GM12874 (cell line): ENCODE data around the gene GAL.

ENCODE experiments used
- TF ChIP-seq, protein P1 (sequence below): IDR thresholded peaks from 2 replicates; pipeline ENCODE4 v1.5.1; 2011; ENCODE audit warnings: low read depth, mild to moderate bottlenecking, control low read depth, low read length, moderate library complexity; ENCODE audit not compliant: insufficient read depth

The GAL gene

DNA sequence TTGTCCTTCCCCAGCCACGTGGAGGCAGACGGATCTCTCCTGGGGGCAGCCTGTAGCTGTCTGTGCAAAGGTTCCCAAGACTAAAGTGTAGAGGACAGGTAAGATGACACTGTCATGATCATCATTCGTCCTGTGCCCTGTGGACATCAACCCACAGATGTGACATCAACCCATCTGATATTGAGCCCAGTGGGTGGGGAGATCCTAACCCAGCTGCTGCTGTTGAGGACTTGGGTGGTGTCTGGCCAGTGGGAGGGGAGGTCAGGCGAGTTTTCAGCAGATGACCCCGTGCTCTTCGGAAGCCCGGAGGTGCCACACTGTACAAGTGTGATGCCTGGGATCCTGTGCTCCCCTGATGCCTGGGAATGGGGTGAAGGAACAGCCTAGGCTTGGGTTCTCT is 1.2 kb upstream of the GAL start:
- TF ChIP-seq, protein P1, sequence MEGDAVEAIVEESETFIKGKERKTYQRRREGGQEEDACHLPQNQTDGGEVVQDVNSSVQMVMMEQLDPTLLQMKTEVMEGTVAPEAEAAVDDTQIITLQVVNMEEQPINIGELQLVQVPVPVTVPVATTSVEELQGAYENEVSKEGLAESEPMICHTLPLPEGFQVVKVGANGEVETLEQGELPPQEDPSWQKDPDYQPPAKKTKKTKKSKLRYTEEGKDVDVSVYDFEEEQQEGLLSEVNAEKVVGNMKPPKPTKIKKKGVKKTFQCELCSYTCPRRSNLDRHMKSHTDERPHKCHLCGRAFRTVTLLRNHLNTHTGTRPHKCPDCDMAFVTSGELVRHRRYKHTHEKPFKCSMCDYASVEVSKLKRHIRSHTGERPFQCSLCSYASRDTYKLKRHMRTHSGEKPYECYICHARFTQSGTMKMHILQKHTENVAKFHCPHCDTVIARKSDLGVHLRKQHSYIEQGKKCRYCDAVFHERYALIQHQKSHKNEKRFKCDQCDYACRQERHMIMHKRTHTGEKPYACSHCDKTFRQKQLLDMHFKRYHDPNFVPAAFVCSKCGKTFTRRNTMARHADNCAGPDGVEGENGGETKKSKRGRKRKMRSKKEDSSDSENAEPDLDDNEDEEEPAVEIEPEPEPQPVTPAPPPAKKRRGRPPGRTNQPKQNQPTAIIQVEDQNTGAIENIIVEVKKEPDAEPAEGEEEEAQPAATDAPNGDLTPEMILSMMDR = no peak

DNA sequence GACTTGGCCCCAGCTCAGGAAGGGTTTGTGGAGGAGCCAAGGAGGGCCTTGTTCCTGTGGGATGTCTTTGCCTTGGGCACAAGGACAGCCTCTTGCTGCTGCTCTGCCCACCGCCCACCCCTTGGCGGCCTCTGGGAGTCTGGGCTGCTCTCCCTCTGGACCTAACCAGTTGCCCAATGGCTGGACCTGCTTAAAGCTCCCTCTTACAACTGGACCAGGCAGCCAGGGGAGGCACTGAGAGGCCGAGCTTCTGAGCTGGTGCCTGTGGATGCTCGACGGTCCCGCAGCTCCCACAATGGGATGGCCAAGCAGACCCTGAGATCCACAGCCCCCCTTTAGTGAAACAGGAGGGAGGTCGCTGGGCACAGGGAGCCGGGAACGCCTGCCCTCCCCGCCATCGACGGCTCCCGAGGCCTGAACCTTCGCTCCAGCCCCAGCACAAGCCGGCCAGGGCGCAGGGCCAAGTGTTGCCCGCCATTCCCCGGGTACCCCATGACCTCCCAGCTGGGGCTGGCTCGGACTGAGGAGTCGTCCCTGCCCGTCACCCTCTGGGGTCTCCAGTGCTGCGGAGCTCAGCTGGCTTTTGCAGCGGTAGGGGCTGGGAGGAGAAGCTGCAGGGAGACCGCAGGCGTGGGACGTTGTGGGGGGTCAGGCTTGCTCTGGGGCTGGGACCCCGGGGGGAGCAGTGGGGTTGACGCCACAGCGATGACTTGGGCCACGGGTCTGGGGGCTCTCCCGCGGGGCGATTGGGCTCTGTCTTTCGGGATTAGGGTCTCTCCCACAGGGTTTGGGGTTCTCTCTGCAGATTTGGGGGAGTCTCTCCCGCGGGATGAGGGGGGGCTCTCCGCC is 584 bp upstream of the GAL start:
- TF ChIP-seq, protein P1 = no peak

DNA sequence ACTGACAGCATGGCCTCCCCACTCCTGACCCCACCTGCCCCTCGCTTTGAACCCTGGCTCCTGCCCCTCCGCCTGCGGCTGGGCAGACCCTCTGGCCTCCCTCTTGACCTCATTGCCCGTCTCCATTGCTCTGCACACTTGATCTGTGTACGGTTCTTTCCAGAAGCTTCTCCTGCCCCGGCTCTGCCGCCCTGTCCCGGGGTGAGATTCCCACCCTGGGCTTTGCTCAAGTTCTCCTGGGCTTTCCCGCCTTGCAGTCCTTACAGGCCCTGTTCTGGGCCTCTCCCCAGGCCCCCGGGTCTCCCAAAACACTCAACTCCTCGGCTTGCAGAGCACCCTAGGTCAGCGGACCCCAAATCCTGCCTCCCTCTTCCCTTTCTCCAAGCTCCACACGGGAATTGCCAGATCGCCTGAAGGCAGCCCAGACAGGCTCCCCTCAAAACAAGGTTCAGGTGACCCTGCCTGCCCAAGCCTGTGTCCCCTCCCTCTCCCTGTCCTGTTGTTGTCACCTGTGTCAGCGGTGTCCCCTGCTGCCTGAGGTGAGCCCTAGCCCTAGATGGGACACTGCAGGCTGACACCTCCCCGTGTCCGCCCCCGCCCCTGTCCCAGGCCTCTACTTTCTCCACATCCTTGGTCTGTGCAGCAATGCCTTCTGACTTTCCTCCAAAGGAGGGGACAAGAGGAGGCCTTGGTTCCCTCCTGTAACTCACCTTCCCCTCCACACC is 1.5 kb downstream of the GAL start:
- TF ChIP-seq, protein P1 = no peak

DNA sequence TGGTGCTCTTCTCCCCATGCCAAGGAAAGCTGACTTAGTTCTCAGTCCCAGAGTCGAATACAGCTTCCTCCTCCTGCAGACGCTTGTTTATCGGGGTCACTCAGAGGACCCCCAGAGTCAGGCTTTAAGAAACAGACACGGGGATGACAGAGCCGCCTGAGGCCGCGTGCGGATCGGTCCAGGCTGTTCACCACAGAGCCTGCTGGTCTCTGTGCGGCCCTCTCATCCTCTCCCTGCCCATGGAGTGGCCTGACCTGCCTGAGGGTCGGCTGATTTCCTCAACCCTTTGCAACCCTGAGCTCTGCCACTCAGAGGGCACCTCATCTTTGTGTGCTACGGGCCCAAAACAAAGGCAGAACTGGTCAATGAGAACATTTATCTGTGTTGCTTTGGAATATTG is 2.1 kb downstream of the GAL start:
- TF ChIP-seq, protein P1 = no peak

DNA sequence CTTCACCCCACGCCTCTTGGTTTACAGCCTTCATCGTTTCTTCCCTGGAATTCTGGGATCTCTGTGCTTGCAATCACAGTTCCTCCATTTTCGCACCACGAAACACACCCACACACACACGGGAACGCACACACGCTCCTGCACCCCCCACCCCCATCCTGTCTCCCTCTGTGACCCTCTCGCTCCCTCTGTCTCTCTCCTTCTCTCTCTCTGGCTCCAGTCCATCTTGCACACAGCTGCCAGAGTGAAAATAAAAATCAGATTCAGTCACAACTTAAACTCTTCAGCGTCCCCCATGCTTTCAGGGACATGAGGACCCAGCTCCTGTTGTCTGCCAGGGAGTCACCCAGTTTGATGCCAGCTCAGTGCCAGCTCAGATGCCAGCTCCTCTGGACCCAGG is 3.0 kb downstream of the GAL start:
- TF ChIP-seq, protein P1 = no peak

DNA sequence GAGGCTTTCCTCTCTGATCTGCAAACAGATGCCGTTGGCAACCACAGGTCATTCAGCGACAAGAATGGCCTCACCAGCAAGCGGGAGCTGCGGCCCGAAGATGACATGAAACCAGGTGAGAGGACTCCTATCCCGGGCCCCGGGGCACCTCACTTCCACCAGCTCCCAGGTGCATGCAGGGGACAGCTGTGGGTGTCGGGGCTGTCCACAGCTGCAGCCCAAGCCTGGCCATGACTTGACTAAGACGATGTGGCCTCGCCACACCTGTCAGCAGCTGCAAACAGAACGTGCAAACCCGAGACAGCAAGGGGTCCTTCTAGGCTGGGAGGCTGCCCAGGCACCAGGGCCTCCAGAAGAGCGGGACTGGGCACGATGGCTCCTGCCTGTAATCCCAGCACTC is 3.6 kb downstream of the GAL start:
- TF ChIP-seq, protein P1 = no peak

DNA sequence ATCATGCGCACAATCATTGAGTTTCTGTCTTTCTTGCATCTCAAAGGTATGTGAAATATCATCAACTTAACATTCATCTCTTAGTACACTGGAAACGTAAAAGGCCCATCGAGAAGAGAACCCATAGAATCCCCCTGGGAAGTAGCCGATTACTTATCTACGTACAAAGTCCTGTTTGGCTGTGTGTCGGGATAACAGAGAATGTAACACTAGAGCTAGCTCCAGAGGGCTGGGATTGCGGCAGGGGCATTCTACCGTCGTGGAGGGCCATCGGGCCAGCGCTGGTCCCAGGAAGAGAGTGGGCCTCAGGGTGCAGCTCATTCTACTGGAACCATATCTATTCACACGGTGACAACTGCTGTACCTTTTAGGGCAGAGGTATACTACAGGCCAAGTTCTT is 4.5 kb downstream of the GAL start:
- TF ChIP-seq, protein P1 = no peak
